Neural cell (in vitro differentiated cells): Measurements from ENCODE around the gene UBASH3B. TPM values are rescaled to one million over a fixed set of nuclear protein-coding genes. Genes with fewer than 3 reads are reported as not detected.
"Not testable (repeated sequence)": the region's sequence is repeated elsewhere in the genome, so short reads cannot be mapped to it uniquely, and the experiment has no call there.

Experiments
- H2AFZ ChIP-seq: fragments of 200-600, 300-800 bp; sonication (generic), shearing (Covaris generic); 2 replicates; pipeline ENCODE4 v1.6.0; 2014; ENCODE audit warnings: low read depth, mild to moderate bottlenecking, antibody characterized with exemption, low read length, moderate library complexity
- H3F3A ChIP-seq: fragments of 200-600 bp; shearing (Covaris generic); 2 replicates; pipeline ENCODE4 v1.6.1; 2016; ENCODE audit warnings: mild to moderate bottlenecking, moderate library complexity, mixed read lengths, antibody characterized with exemption, low read length; ENCODE audit not compliant: insufficient read depth, poor library complexity, severe bottlenecking
- H3K27ac ChIP-seq: fragments of 200-600, 300-800 bp; sonication (generic), shearing (Covaris generic); 2 replicates; pipeline ENCODE4 v1.5.1; 2014; ENCODE audit warnings: mild to moderate bottlenecking, low read length, moderate library complexity
- H3K27me3 ChIP-seq: fragments of 300-800, 200-600 bp; sonication (generic), shearing (Covaris generic); 2 replicates; pipeline ENCODE4 v1.6.0; 2014; ENCODE audit warnings: mild to moderate bottlenecking, low read depth, low read length, moderate library complexity; ENCODE audit not compliant: insufficient read depth
- H3K36me3 ChIP-seq: fragments of 300-800, 200-600 bp; sonication (generic), shearing (Covaris generic); 2 replicates; pipeline ENCODE4 v1.5.1; 2014; ENCODE audit warnings: mild to moderate bottlenecking, antibody characterized with exemption, low read length, moderate library complexity; ENCODE audit not compliant: insufficient read depth
- H3K4me2 ChIP-seq: fragments of 300-800, 200-600 bp; sonication (generic), shearing (Covaris generic); 2 replicates; pipeline ENCODE4 v1.6.0; 2014; ENCODE audit warnings: mild to moderate bottlenecking, low read length
- H3K4me3 ChIP-seq: fragments of 300-800, 200-600 bp; sonication (generic), shearing (Covaris generic); 2 replicates; pipeline ENCODE4 v1.5.1; 2014; ENCODE audit warnings: mild to moderate bottlenecking, low read length, moderate library complexity
- H3K79me2 ChIP-seq: fragments of 200-600 bp; shearing (Covaris generic); replicated peaks from 2 replicates; pipeline ENCODE4 v1.6.0; 2014; ENCODE audit warnings: mild to moderate bottlenecking, low read length, moderate library complexity; ENCODE audit not compliant: insufficient read depth
- H3K9ac ChIP-seq: fragments of 300-800, 200-600 bp; sonication (generic), shearing (Covaris generic); 2 replicates; pipeline ENCODE4 v1.6.1; 2016; ENCODE audit warnings: mild to moderate bottlenecking, low read length, mixed read lengths
- H3K9me2 ChIP-seq: fragments of 200-600 bp; shearing (Covaris generic); 2 replicates; pipeline ENCODE4 v1.6.1; 2016; ENCODE audit warnings: mild to moderate bottlenecking, low read length, mixed read lengths; ENCODE audit not compliant: insufficient read depth
- H3K9me3 ChIP-seq: fragments of 200-600, 300-800 bp; sonication (generic), shearing (Covaris generic); 2 replicates; pipeline ENCODE4 v1.6.1; 2016; ENCODE audit warnings: mild to moderate bottlenecking, mixed run types, low read length, moderate library complexity, mixed read lengths
- H4K20me1 ChIP-seq: fragments of 200-600 bp; shearing (Covaris generic); 2 replicates; pipeline ENCODE4 v1.6.1; 2016; ENCODE audit warnings: mild to moderate bottlenecking, mixed run types; ENCODE audit not compliant: insufficient read depth
- EP300 ChIP-seq: fragments of 450-650 bp; conservative IDR thresholded peaks from 2 replicates; pipeline ENCODE4 v1.6.1; 2014; ENCODE audit warnings: antibody characterized with exemption, mild to moderate bottlenecking, moderate library complexity; ENCODE audit not compliant: poor library complexity, severe bottlenecking
- EZH2 ChIP-seq: fragments of 200-600, 300-800 bp; shearing (Covaris generic), sonication (generic); IDR thresholded peaks from 2 replicates; pipeline ENCODE4 v1.6.1; 2014; ENCODE audit warnings: antibody characterized with exemption, low read length, borderline replicate concordance, mild to moderate bottlenecking; ENCODE audit not compliant: insufficient read depth, poor library complexity, severe bottlenecking
- MXI1 ChIP-seq: fragments of 450-650 bp; conservative IDR thresholded peaks from 2 replicates; pipeline ENCODE4 v1.6.1; 2014; ENCODE audit warnings: antibody characterized with exemption, mild to moderate bottlenecking; ENCODE audit not compliant: poor library complexity, severe bottlenecking
- POLR2AphosphoS5 ChIP-seq: IDR thresholded peaks from 2 replicates; pipeline ENCODE4 v1.6.1; 2012
- RAD21 ChIP-seq: fragments of 450-650 bp; conservative IDR thresholded peaks from 2 replicates; pipeline ENCODE4 v1.6.1; 2014; ENCODE audit warnings: antibody characterized with exemption, mild to moderate bottlenecking, moderate library complexity
- SMC3 ChIP-seq: fragments of 450-650 bp; conservative IDR thresholded peaks from 2 replicates; pipeline ENCODE4 v1.6.1; 2014; ENCODE audit warnings: antibody characterized with exemption, mild to moderate bottlenecking, moderate library complexity; ENCODE audit not compliant: poor library complexity
- TAF1 ChIP-seq: IDR thresholded peaks from 2 replicates; pipeline ENCODE4 v1.6.1; 2012; ENCODE audit warnings: low read depth
- polyA plus RNA-seq: library from polyadenylated mRNA; depleted of rRNA; stranded (reverse); fragments of >200 nt; gene quantifications from 2 replicates; pipeline ENCODE4 v1.2.3, GENCODE V29; 2014
- TF ChIP-seq, protein P1 (sequence below): IDR thresholded peaks from 2 replicates; pipeline ENCODE4 v1.6.1; 2012; ENCODE audit warnings: borderline replicate concordance
- TF ChIP-seq, protein P2 (sequence below): fragments of 450-650 bp; IDR thresholded peaks from 2 replicates; pipeline ENCODE4 v1.5.1; 2014; ENCODE audit warnings: antibody characterized with exemption, mild to moderate bottlenecking, moderate library complexity; ENCODE audit not compliant: poor library complexity, severe bottlenecking

The UBASH3B gene
- polyA plus RNA-seq, 1 donor from 2014 or later = 4.2 TPM

DNA sequence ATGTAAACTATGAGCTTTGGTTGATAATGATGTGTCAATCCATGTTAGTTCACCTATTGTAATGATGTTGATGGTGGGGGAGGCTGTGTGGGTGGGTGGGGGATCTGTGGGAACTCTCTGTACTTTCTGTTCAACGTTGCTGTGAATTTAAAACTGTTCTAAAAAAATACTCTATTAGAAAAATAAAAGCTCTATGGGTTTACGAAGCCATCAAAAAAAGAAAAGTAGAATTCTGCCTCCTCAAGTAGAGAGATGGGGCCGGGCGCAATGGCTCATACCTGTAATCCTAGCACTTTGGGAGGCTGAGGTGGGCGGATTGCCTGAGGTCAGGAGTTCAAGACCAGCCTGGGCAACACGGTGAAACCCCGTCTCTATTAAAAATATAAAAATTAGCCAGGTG, 30.0 kb upstream of the UBASH3B start:
- H3K79me2 ChIP-seq, H3F3A ChIP-seq, H3K9me3 ChIP-seq: not testable (repeated sequence)

DNA sequence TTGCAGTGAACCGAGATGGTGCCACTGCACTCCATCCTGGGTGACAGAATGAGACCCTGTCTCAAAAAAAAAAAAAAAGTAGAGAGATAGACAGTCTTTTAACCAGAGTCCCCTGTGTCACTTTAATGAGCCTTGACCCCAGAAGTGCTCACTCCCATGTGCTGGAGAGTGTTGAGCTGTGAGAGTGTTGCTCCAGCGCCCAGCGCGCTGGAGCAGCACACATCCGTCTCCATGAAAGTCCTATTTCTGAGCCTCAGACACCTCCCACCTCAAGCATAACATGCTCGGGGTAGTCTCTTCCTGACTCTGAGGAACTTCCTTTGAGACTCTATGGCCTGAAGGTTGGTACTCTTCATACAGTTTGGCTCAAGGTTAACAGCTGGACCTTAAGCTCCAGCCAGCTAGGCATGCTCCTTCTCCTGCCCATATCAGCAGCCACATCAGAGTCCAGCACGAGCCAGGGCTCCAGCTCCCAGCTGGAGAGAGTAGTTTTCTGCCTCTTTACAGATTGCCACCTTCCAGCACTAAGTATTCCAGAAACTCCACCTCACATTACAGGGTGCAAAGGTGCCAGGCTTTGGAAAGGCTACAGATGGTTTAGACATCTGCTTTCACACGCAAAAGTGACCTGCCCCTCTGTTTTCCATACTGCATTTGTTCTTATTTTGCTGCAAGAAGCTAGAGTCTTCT, 29.4 kb upstream of the UBASH3B start:
- no peak overlapping the region for H3K4me3 ChIP-seq
- H3K27me3 ChIP-seq = no peaks in the 10 kb centered on the region
- H3K9me2 ChIP-seq = no peaks in the 10 kb centered on the region
- no peaks in the 10 kb centered on the region for H3K36me3 ChIP-seq
- H3F3A ChIP-seq = no peaks in the 10 kb centered on the region
- H4K20me1 ChIP-seq = no peaks in the 10 kb centered on the region
- H3K9ac ChIP-seq = no peak overlapping the region
- H3K4me2 ChIP-seq = no peak overlapping the region
- no peaks in the 10 kb centered on the region for H3K79me2 ChIP-seq
- H2AFZ ChIP-seq = no peak overlapping the region
- TF ChIP-seq, protein P1, sequence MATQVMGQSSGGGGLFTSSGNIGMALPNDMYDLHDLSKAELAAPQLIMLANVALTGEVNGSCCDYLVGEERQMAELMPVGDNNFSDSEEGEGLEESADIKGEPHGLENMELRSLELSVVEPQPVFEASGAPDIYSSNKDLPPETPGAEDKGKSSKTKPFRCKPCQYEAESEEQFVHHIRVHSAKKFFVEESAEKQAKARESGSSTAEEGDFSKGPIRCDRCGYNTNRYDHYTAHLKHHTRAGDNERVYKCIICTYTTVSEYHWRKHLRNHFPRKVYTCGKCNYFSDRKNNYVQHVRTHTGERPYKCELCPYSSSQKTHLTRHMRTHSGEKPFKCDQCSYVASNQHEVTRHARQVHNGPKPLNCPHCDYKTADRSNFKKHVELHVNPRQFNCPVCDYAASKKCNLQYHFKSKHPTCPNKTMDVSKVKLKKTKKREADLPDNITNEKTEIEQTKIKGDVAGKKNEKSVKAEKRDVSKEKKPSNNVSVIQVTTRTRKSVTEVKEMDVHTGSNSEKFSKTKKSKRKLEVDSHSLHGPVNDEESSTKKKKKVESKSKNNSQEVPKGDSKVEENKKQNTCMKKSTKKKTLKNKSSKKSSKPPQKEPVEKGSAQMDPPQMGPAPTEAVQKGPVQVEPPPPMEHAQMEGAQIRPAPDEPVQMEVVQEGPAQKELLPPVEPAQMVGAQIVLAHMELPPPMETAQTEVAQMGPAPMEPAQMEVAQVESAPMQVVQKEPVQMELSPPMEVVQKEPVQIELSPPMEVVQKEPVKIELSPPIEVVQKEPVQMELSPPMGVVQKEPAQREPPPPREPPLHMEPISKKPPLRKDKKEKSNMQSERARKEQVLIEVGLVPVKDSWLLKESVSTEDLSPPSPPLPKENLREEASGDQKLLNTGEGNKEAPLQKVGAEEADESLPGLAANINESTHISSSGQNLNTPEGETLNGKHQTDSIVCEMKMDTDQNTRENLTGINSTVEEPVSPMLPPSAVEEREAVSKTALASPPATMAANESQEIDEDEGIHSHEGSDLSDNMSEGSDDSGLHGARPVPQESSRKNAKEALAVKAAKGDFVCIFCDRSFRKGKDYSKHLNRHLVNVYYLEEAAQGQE = no peak
- TF ChIP-seq MXI1 (no peak), TAF1 (no peak), RAD21 (no peak), EP300 (no peak), SMC3 (no peak), POLR2AphosphoS5 (no peak), EZH2 (no peak)
- TF ChIP-seq, protein P2, sequence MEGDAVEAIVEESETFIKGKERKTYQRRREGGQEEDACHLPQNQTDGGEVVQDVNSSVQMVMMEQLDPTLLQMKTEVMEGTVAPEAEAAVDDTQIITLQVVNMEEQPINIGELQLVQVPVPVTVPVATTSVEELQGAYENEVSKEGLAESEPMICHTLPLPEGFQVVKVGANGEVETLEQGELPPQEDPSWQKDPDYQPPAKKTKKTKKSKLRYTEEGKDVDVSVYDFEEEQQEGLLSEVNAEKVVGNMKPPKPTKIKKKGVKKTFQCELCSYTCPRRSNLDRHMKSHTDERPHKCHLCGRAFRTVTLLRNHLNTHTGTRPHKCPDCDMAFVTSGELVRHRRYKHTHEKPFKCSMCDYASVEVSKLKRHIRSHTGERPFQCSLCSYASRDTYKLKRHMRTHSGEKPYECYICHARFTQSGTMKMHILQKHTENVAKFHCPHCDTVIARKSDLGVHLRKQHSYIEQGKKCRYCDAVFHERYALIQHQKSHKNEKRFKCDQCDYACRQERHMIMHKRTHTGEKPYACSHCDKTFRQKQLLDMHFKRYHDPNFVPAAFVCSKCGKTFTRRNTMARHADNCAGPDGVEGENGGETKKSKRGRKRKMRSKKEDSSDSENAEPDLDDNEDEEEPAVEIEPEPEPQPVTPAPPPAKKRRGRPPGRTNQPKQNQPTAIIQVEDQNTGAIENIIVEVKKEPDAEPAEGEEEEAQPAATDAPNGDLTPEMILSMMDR = no peak
- H3K9me3 ChIP-seq = no peaks in the 10 kb centered on the region
- no peak overlapping the region for H3K27ac ChIP-seq

More for the DNA sequence above, 30.0 kb upstream of the UBASH3B start:
- not testable (repeated sequence) for H3K9ac ChIP-seq, H3K4me2 ChIP-seq, H2AFZ ChIP-seq, H3K27ac ChIP-seq, H4K20me1 ChIP-seq, H3K4me3 ChIP-seq, H3K9me2 ChIP-seq, H3K36me3 ChIP-seq, H3K27me3 ChIP-seq

DNA sequence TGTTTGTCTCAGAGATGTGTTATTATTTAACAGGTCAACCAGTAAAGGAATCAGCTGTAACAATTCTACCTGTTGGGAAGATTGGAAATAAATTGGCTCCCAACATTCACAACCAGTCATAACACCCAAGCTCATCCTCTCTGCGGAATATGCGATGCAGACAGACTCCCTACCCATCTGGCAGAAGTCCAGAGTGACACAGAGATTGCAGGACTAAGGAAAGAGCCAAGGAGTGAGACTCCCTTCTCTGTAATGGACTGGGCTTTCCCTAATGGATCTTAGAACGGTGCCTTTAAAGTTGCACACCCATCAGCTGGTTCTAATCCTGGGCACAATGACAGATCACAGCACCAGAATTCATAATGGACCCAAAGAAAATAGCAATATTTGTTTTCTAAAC, 27.8 kb upstream of the UBASH3B start:
- Histone ChIP-seq H3K27me3 (no peaks in the 10 kb centered on the region), H3K27ac (no peak overlapping the region), H3K79me2 (no peaks in the 10 kb centered on the region)

More for the DNA sequence above, 27.8 kb upstream of the UBASH3B start:
- Histone ChIP-seq H3F3A (no peaks in the 10 kb centered on the region), H3K9me2 (no peaks in the 10 kb centered on the region), H4K20me1 (no peaks in the 10 kb centered on the region), H3K36me3 (no peaks in the 10 kb centered on the region), H3K9ac (no peak overlapping the region), H3K4me3 (no peak overlapping the region), H3K9me3 (no peaks in the 10 kb centered on the region), H2AFZ (no peak overlapping the region), H3K4me2 (no peak overlapping the region)
- TF ChIP-seq TAF1 (no peak), RAD21 (no peak), EZH2 (no peak)
- TF ChIP-seq, protein P1 = no peak
